Smooth muscle cell (in vitro differentiated cells): ENCODE measurements around the gene EPHA2. TPM values are rescaled to one million over a fixed set of nuclear protein-coding genes. Genes with fewer than 3 reads are reported as not detected.

Experiments
- DNase-seq: peaks from one replicate; lab custom pipeline; 2025; ENCODE audit not compliant: unreplicated experiment; lab: John Stamatoyannopoulos, UW
- H2AFZ ChIP-seq: fragments of 200-600 bp; sonication (generic); 2 replicates; pipeline ENCODE4 v1.6.0; 2016; ENCODE audit warnings: antibody characterized with exemption, low read depth, mild to moderate bottlenecking
- H3F3A ChIP-seq: fragments of 200-600 bp; sonication (generic); 2 replicates; pipeline ENCODE4 v1.6.0; 2017; ENCODE audit warnings: antibody characterized with exemption, low read depth
- H3K27ac ChIP-seq: fragments of 200-600 bp; sonication (generic); 2 replicates; pipeline ENCODE4 v1.5.1; 2016; ENCODE audit warnings: low read depth, mild to moderate bottlenecking
- H3K27me3 ChIP-seq: fragments of 200-600 bp; sonication (generic); 2 replicates; pipeline ENCODE4 v1.6.1; 2016; ENCODE audit warnings: low read depth, mild to moderate bottlenecking
- H3K36me3 ChIP-seq: fragments of 200-600 bp; sonication (generic); 2 replicates; pipeline ENCODE4 v1.5.1; 2016; ENCODE audit warnings: low read depth
- H3K4me1 ChIP-seq: fragments of 200-600 bp; sonication (generic); 2 replicates; pipeline ENCODE4 v1.5.1; 2016; ENCODE audit warnings: low read depth
- H3K4me2 ChIP-seq: fragments of 200-600 bp; sonication (generic); 2 replicates; pipeline ENCODE4 v1.6.0; 2016; ENCODE audit warnings: mild to moderate bottlenecking
- H3K4me3 ChIP-seq: fragments of 200-600 bp; sonication (generic); 2 replicates; pipeline ENCODE4 v1.5.1; 2016; ENCODE audit warnings: mild to moderate bottlenecking
- H3K79me2 ChIP-seq: fragments of 200-600 bp; sonication (generic); 2 replicates; pipeline ENCODE4 v1.6.0; 2016; ENCODE audit warnings: low read depth, mild to moderate bottlenecking
- H3K9ac ChIP-seq: fragments of 200-600 bp; sonication (generic); 2 replicates; pipeline ENCODE4 v1.6.0; 2016; ENCODE audit warnings: low read depth
- H3K9me3 ChIP-seq: fragments of 200-600 bp; sonication (generic); replicated peaks from 2 replicates; pipeline ENCODE4 v1.5.1; 2016; ENCODE audit warnings: low read depth
- H4K20me1 ChIP-seq: fragments of 200-600 bp; sonication (generic); 2 replicates; pipeline ENCODE4 v1.6.0; 2016; ENCODE audit warnings: low read depth
- WGBS: methylation state at CpG from one replicate; pipeline ENCODE4 v1.1.7; 2016; ENCODE audit warnings: low lambda C conversion rate; 5-methylcytosine and 5-hydroxymethylcytosine counted together
- polyA plus RNA-seq: library from polyadenylated mRNA; unstranded; fragments of >200 nt; fragmentation: Nextera tagmentation; extraction: Ambion mirVana; gene quantifications from 2 replicates; pipeline ENCODE4 v1.2.1, GENCODE V29; 2016
- total RNA-seq: library from RNA; depleted of rRNA; stranded (reverse); fragments of >200 nt; gene quantifications from 2 replicates; pipeline ENCODE4 v1.2.3, GENCODE V29; 2014
- TF ChIP-seq, protein P1 (sequence below): fragments of 200-600 bp; sonication (generic); IDR thresholded peaks from 2 replicates; pipeline ENCODE4 v1.5.1; 2017; ENCODE audit warnings: borderline replicate concordance, mild to moderate bottlenecking, antibody characterized with exemption; ENCODE audit not compliant: insufficient read depth, poor library complexity, severe bottlenecking

The EPHA2 gene
- total and polyA plus RNA-seq, 2 experiments from 2014 or later = 27.3 to 34.8 TPM

DNA sequence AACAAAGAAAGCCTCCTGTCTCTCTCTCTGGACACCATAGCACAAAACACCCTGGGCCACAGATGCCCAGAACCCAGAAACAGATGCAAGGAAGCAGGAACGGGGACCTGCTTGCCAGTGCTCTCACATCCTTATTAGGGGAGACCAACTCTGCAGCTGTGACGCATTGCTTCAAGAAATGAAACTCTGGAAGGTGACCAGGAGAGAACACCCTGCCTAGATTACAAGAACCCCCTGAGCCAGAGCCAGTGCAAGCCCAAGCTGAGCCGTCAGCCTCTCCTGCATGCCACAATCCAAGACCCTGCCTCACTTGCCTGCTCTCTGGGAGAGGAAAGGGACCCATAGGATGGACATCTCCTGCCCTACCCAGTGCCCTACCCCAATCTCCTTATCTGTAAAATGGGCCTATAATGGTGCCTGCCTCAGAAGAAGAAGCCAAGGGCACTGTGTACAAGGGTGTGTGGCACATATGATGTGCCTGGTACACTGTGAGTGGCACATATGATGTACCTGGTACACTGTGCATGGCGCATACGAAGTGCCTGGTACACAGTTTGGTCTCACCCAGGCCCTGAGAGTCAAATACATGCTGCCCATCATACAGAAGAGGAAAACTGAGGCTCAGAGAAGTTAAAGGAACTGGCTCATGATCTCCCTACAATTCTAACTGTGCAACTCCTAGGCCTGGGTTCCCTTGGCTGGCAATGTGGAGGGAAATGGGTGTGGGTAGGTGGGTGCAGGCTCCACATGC, 65.6 kb downstream of the EPHA2 start:
- WGBS = 92% methylated on average over 5 of the region's 5 CpGs
- no peak for DNase-seq
- Histone ChIP-seq H3K27ac (no peak overlapping the region), H3K79me2 (no peaks in the 10 kb centered on the region), H3F3A (no peaks in the 10 kb centered on the region), H3K9ac (no peak overlapping the region), H2AFZ (no peak overlapping the region), H3K36me3 (no peaks in the 10 kb centered on the region), H3K4me1 (peaks cover 5% of the 10 kb centered on the region), H3K4me3 (no peak overlapping the region), H4K20me1 (no peaks in the 10 kb centered on the region), H3K27me3 (no peaks in the 10 kb centered on the region), H3K9me3 (no peaks in the 10 kb centered on the region), H3K4me2 (no peak overlapping the region)
- TF ChIP-seq, protein P1, sequence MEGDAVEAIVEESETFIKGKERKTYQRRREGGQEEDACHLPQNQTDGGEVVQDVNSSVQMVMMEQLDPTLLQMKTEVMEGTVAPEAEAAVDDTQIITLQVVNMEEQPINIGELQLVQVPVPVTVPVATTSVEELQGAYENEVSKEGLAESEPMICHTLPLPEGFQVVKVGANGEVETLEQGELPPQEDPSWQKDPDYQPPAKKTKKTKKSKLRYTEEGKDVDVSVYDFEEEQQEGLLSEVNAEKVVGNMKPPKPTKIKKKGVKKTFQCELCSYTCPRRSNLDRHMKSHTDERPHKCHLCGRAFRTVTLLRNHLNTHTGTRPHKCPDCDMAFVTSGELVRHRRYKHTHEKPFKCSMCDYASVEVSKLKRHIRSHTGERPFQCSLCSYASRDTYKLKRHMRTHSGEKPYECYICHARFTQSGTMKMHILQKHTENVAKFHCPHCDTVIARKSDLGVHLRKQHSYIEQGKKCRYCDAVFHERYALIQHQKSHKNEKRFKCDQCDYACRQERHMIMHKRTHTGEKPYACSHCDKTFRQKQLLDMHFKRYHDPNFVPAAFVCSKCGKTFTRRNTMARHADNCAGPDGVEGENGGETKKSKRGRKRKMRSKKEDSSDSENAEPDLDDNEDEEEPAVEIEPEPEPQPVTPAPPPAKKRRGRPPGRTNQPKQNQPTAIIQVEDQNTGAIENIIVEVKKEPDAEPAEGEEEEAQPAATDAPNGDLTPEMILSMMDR = no peak

GRCh38 chr1:16088996-16089395, 66.9 kb downstream of the EPHA2 start:
- H4K20me1 ChIP-seq = no peaks in the 10 kb centered on the region
- peaks cover 5% of the 10 kb centered on the region for H3K4me1 ChIP-seq
- no peaks in the 10 kb centered on the region for H3F3A ChIP-seq
- H3K9ac ChIP-seq = no peak overlapping the region
- no peak for DNase-seq
- H3K27me3 ChIP-seq = no peaks in the 10 kb centered on the region
- no peak overlapping the region for H3K4me3 ChIP-seq
- no peaks in the 10 kb centered on the region for H3K9me3 ChIP-seq
- TF ChIP-seq, protein P1 = no peak
- H3K27ac ChIP-seq = peak overlapping the region; percentile 10
- H3K4me2 ChIP-seq = peak overlapping the region; percentile 13
- H3K79me2 ChIP-seq = no peaks in the 10 kb centered on the region
- H3K36me3 ChIP-seq = no peaks in the 10 kb centered on the region
- no peak overlapping the region for H2AFZ ChIP-seq
- 21% methylated on average over 9 of the region's 9 CpGs for WGBS

- H3K4me2 ChIP-seq = peak overlapping the region; percentile 13
- no peak overlapping the region for H2AFZ ChIP-seq
- H3K9ac ChIP-seq = no peak overlapping the region
- no peaks in the 10 kb centered on the region for H3F3A ChIP-seq
- 93% methylated on average over 17 of the region's 17 CpGs for WGBS
- no peaks in the 10 kb centered on the region for H4K20me1 ChIP-seq
- H3K27me3 ChIP-seq = no peaks in the 10 kb centered on the region
- peak overlapping the region; percentile 10 for H3K27ac ChIP-seq
- no peak for DNase-seq
- peaks cover 1% of the 10 kb centered on the region for H3K4me1 ChIP-seq
- H3K36me3 ChIP-seq = no peaks in the 10 kb centered on the region
- H3K9me3 ChIP-seq = no peaks in the 10 kb centered on the region
- TF ChIP-seq, protein P1 = no peak
- no peaks in the 10 kb centered on the region for H3K79me2 ChIP-seq
- no peak overlapping the region for H3K4me3 ChIP-seq
These were observed 67.4 kb downstream of the EPHA2 start for GRCh38 chr1:16088351-16088911.
